ENCODE data around the gene CST9L. TPM values are rescaled to one million over a fixed set of nuclear protein-coding genes. Genes with fewer than 3 reads are reported as not detected.

The CST9L gene
- total RNA-seq, 1 donor from 2014 or later, result not detected

Other genes with a start within 250 kb of the CST9L start
- gene NXT1, start 217.7 kb downstream of the CST9L start, total RNA-seq, result 30.8 TPM
- 11.2 TPM for gene GZF1, start 206.3 kb downstream of the CST9L start, total RNA-seq
- 14.6 TPM for gene NAPB, start 147.0 kb downstream of the CST9L start, total RNA-seq
- not detected for gene CSTL1, start 128.8 kb downstream of the CST9L start, total RNA-seq
- not detected for gene CST11, start 115.6 kb downstream of the CST9L start, total RNA-seq
- gene CST8, start 77.4 kb downstream of the CST9L start, total RNA-seq, result not detected
- gene CST9, start 37.4 kb upstream of the CST9L start, total RNA-seq, result not detected
- 544 TPM for gene CST3, start 69.5 kb upstream of the CST9L start, total RNA-seq
- gene CST4, start 120.6 kb upstream of the CST9L start, total RNA-seq, result not detected
- not detected for gene CST1, start 182.5 kb upstream of the CST9L start, total RNA-seq